Mucosa of gallbladder (tissue), 1 donor: ENCODE results near the gene CNTNAP2. TPM values are rescaled to one million over a fixed set of nuclear protein-coding genes. Genes with fewer than 3 reads are reported as not detected.

ENCODE experiments used
- DNase-seq: peaks from one replicate; pipeline ENCODE4 v3.0.0-alpha.2; 2020; ENCODE audit warnings: low spot score
- total RNA-seq: library from RNA; stranded (reverse); gene quantifications from one replicate; pipeline ENCODE4 v1.2.1, GENCODE V29; 2021
- donor health status: DM: no; HTN: no; CAD: no.

CNTNAP2 gene
- total RNA-seq, 1 donor from 2014 or later: 1.6 TPM

DNA sequence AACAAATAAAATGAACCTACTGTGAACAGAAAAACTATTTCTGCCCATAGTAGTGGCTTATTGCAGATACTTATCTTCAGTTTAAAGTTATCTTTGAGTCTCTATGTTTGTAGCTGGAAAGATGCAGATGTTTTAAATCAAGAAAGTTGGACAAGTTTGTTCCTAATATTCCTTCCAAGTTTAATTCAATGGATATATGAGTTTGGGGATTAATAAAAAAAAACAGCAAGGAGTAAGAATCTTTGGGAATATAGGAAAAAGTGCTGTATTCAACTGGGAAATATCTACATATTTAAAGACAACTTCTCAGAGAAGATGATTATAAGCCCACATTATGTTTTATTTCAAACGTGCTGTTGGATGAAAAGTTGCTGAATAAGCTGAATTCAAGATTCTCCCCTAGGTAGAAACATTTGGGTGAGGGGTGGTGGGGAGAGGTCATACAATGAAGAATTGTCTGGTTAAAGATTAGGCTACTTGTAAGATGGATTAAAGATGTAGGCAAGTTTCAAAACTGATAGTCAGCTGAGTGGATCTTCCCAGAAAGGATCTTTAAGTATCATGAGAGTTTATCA lies 1135.2 kb downstream of the CNTNAP2 start:
- no peak for DNase-seq

DNA sequence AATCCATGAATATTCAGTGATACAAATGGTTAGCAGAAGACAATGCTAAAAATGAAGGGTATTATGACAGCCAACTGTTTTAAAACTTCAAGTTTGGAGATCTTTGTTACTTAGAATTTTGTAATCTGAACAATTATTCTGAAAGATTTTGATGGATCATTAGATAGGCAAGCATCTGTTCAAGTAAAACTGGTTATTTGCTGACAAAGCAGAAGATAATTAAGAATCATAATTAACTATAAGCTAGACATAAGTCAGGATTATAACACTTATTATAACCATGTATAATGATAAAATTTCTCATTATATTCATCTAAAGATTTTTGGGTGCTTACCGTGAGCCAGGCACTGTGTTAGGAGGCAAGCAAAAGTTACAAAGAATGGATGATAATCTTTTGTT lies 1145.1 kb downstream of the CNTNAP2 start:
- DNase-seq: no peak

DNA sequence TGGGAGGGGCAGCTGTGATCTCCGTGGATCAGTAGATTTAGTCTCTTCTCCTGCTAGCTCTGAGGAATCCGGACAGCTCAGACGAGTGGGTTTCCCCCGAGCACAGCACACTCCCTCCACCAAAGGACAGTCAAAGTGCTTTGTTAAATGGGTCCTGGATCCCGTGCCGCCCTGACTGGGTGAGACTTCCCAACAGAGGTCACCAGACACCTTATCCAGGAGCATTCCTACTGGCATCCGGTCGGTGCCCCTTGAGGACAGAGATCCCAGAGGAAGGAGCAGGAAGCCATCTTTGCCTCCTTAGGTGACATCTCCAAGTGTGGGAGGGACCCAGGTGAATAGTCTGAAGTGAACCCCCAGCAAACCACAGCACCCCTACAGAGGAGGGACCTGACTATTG lies 1148.9 kb downstream of the CNTNAP2 start:
- DNase-seq: no peak

DNA sequence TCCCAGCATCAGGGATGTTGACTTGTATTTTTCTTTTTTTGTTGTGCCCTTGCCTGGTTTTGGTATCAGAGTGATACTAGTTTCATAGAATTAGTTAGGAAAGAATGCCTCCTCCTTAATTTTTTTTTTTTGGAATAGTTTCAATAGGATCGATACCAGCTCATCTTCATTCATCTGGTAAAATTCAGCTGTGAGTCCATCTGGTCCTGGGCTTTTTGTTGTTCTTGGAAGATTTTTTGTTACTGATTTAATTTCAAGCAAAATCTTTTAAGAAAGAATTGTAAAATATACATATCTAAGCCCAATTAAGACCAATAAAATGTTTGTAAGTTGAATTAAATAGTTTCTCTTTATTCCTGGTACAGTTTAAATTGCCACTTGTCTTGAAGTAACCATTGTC lies 1159.5 kb downstream of the CNTNAP2 start:
- no peak for DNase-seq

DNA sequence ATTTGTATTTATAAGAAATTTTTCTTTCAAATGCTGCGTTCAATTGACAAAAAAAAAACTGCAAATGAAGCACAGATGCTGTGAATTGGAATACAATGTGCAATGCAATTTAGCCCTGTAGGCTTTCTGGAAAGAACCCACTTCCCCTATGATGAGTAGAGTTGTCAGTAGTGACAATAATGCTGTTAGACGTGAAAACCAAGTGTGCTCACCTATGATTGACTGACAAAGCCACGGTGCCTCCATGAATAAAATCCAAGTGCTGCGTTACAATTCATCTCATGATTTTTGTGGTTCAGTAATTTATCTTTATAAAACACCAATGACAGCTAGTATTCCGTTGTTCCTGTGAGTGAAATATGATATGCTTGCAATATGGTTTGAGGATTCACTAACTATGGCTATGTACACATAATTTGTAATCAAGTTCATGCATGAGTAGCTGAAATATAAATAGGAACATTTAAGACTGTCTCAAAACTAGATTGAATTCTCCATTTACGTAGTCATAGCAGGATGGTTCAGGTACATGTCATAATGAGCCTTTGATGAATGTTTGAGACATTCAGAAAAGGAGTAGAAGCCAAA lies 1160.3 kb downstream of the CNTNAP2 start:
- DNase-seq: no peak

DNA sequence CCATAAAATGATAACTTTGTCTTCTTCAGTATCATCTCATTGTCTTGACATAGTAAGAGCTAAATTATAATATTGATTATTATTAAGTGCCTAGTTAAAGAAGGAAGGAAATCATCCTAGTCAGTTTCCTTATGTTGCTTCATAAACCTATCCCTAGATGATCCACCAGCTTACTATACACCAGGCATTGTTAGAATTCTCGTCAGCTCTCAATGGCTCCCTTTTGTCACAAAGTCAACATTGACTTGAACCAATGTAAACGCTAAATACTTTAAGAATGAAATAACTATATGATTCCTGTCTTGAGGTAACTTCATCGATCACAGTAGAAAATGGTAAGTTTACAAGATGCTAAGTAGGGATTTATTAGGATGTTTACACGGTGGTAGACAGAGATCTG lies 1162.9 kb downstream of the CNTNAP2 start:
- DNase-seq: no peak

DNA sequence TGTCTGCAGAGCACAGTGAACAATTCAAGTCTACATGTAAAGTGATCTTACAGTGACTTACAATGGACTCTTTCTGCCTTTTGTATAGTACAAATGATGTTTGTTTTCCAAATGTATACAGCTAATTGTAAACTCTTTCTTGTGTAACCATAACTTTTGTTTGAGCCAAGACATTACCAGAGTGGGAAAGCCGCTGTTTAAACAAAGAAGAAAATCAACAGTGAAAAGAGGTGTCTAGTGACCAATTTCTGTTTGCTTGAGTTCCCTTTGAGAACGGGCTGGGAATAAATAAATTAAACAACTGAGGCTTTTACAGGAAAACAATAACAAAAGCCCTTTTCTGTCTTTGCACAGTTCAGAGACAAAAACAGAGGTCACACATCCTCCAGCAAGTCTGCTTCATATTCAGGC lies 1163.4 kb downstream of the CNTNAP2 start:
- no peak for DNase-seq

DNA sequence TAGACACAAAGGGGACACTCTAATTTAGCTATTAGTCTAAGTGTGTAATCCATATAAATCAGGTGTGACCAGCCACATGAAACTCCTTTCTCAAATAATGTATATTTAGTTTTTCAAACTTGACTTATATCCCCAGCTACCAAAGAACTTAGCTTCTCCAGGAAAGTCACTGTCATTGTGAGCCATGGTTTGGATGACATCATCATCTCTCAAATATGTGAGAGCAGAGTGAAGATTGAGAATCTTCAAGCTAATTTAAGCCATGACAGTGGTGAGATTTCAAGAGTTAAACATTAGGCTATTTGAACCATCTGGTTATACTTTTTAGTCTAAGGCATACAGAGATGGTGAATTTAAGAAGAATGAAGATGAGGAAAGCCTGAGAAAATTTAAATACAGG lies 1165.6 kb downstream of the CNTNAP2 start:
- no peak for DNase-seq

DNA sequence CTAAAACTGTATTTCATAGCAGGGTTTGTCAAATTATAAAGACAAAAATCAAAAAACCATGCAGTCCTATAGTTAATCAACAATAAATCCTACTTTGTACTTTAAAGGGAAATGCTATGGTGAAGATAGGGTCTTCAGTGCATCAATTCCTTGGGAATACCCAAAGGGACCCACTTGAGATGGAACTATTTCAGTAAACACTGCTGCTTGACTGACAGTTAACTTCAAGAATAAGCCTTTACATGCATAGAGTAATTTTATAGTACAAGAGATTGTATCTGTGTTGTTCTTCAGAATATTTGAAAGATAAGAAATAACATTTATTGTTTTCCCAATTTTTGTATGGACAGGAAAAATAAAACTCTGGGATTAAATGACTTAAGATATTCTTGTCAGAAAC lies 1179.6 kb downstream of the CNTNAP2 start:
- no peak for DNase-seq

DNA sequence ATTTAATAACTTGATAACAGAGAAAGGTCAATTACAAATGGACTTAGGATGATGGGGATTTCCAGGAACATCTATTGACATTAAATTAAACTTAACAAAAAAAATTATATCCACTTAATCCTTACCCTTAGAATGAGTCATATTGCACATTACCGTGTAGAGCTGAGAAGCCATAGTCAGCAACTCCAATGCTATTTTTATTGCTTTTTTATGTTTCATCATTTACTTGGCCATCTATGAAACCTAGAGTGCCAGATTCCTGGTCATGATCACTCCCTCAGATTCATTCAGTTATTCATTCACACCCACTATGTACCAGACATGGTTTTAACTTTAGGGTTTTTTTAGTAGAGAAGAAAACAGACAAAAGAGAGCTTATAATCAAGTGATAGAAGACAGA lies 1180.4 kb downstream of the CNTNAP2 start:
- no peak for DNase-seq

DNA sequence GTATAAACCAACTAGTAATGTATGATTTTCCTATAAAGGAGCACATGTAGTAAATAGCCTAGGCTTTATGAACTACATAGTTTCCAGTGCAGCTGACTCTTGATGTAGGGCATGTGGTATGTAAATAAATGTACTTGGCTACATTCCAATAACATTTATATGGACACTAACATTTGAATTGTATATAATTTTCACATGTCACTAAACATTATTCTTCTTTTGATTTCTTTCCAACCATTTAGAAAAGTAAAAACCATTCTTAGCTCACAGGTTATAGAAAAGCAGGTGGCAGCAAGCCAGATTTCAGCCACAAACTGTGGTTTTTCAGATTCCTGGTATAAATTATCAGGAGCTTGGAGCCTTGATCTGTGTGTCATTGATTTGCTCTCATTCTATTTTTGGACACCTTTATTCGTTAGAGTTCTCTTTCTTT lies 1182.0 kb downstream of the CNTNAP2 start:
- DNase-seq: no peak

DNA sequence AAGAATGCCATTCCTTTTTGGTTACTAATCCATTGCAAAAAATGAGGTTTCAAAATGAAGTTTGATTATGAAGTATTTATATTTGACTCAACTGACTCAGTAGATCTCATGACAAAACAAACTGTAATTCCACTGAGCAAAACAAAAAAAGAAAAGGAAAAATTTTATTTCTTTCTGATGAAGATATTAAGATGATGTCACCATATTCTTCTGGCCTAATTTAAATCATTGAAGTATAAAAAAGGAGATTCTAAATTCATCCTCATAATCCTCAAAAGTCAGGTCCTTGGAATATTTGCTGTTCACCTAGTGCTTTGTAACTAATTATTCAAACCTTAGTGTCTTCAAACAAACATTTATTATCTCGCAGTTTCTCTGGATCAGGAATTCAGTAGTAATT lies 1183.7 kb downstream of the CNTNAP2 start:
- DNase-seq: no peak

DNA sequence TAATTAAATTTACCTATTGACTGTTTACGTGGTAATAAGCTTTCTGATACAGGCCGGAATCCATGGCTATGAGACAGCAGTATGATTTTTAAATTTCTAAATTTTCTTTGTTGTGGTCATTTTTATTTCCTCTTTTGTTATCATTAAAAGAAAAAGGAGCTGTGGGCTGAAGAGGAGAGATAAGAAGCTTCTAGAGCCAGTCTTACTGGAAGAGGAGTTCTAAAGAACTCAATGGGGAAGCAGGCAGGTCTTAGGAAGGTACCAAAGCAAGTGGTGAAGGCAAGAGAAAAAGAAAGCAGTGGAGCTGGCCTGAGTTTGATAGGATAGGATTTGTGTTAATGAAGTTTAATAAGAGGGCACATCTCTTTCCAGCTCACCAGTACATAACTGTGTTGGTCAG lies 1187.8 kb downstream of the CNTNAP2 start:
- DNase-seq: no peak

DNA sequence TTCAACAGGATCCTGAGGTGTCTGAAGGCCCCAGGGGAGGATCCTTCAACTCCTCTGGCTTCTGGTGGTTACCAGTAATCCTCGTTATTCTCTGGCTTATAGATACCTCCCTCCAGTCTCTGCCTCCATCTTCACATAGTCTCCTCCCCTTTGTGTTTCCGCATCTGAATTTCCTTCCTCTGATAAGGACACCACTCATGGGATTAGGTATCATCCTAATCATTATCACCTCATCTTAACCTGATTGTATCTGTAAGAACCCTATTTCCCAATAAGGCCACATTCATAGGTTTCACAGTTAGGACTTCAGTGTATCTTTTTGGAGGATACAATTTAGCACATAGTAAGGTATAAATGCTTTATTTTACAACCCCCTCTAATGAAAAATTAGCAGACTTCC lies 1189.2 kb downstream of the CNTNAP2 start:
- no peak for DNase-seq

DNA sequence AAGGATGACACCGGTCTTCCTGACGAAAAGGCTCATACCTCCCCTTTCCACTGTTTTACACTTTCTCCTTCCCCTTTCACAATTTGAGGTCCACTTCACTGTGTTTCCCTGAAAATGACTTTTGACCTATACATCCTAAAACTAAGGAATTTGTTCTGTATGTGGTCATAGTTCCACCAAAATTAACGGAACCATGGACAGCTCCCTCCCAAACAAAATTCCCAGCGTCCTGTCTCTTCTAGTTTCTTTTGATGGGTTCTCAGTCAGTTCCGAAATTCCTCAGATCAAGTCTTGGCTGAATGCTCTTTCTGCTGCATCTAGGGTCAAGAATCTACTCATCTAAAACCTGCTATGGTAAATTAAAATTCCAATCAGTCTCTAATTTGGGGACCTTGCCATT lies 1191.9 kb downstream of the CNTNAP2 start:
- DNase-seq: no peak

DNA sequence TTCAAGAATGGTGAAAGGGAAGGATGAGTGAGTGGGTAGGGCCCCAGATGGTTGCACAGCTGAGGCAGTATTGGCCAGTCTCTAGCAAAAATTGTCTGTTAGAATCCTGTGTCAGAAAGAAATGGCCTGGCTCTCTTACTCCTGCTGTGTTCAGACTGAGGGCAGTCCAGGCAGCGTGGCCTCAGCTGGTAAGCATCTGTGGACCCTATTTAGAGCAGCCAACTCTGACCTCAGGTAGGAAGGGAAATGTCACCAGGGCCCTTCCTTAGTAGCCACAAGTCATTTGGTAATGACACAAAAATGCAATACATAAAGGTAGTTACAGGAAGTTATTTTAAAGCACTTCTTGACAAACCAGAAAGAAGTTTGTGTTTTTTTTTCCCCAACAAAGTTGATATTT lies 1194.7 kb downstream of the CNTNAP2 start:
- DNase-seq: no peak

DNA sequence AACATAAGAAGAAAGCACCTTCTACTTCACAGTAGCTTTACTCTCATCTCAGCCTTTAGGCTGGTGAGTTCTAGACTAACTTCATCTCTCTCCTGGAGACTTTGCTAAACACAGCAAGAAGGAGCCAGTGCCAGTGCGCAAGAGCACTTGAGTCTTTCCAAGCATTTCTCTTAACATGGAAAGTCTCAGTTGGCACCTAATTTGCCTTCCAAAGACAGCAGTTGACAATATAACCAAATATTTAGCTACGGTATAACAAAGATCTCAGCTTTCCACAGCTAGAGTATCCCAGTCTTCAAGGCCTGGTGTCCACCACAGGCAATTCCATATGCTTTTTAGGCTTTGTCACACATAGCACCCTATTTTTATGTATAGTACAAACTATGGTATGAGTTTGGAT lies 1204.9 kb downstream of the CNTNAP2 start:
- no peak for DNase-seq

DNA sequence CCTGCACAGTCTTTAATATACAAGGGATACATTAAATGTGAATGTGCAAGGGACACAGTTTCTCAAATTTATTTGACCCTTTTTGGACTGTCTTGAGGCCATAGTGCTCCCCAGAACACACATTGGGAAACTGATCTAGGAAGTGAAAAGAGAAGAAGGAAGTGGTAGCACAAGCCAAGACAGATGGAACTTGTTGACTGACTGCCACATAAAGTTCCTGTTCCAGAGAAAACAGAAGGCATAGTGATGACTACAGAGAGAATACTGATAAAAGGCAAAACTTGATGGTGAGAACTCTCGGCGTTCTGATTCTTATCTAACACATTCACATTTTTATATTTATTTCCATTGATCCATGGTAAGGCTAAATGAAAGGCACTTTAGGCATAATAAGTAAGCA lies 1216.4 kb downstream of the CNTNAP2 start:
- DNase-seq: no peak

DNA sequence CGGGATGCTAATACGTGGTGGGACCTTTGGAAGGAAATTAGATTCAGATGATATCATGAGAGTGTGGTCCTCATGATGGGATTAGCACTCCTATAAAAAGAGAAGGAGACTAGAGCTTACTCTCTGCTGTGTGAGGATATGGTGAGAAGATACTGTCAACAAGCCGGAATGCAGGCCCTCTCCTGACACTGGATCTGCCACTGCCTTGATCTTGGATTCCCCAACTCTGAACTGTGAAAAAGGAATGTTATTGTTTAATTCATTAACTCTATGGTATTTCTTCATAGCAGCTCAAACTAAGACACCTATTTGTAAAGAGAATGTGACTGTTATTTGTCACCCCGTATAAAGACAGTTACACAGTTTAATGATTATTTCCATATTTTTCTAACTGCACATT lies 1246.5 kb downstream of the CNTNAP2 start:
- DNase-seq: no peak

DNA sequence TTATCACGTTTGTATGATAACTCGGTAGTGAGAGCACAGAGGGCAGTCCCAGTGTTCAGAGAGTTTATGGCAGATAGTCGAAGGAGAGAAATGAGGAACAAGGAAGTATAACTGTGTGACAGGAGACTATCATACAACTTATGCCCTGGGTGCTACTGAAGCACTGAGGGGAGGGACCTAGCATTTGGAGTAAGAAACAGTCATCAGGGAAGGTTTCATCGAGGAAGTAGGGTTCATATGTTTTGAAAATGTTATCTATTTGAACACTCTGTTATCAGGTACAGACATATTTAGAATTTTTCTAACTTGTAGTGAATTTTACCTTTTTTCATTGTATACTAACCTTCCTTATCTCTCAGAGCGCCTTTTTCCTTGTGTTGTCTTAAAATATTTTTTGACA lies 1259.6 kb downstream of the CNTNAP2 start:
- DNase-seq: no peak

DNA sequence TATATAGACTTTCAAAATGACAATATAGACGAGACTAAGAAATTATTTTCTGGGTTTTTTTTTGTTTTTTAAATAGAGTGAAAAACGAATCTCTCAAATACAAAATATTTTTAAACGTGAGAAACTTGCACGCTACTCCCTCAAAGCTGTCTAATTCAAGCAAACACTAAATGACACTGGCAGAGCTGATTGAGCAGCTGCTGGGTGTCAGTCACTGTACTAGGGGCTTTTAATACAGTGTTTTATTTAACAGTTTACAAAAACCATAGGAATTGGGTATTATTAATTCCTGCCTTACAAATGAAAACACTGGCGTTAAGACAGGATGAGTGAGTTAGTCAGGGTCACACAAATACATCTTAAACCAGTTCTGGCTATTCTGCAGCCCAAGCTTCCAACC lies 1264.3 kb downstream of the CNTNAP2 start:
- no peak for DNase-seq

DNA sequence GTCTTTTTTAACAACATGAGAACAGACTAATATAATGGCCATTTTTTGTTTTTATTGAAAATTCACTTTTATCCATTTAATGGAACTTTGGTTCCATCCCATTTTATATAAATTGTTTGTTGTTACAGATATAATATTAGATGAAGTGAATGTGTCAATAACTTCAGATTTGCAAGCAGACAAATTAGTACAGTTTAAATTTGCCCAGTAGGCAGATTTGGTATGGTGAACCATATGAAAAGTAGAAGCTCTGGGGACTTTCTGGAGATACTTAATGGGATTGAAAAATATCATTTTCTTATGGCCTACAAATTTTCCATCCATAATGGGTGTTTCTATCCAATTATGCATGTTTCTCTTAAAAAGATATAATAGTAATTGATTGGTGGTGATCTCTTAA lies 1277.7 kb downstream of the CNTNAP2 start:
- DNase-seq: no peak

DNA sequence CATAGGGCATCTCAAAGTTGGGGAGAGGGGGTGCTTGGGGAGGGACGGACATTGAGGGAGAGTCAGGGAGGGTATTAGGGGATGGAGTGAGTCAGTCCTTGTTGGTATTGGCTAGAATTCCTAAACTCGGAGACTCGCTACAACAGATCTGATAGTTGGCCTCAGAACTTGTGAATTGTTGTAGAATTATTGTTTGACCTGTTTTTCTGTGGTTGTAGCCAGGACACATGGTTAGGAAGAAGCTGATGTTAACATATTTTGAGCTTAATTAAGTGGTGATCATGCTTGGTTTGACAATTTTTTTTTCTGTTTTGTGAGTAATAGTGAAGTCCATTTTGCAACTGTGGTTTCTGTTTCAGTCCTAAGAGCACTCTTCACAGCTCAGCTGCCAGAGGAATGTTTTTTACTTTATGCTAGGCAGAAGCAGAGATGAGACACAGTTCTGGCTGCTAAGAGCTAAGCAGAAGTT lies 1283.7 kb downstream of the CNTNAP2 start:
- DNase-seq: no peak

DNA sequence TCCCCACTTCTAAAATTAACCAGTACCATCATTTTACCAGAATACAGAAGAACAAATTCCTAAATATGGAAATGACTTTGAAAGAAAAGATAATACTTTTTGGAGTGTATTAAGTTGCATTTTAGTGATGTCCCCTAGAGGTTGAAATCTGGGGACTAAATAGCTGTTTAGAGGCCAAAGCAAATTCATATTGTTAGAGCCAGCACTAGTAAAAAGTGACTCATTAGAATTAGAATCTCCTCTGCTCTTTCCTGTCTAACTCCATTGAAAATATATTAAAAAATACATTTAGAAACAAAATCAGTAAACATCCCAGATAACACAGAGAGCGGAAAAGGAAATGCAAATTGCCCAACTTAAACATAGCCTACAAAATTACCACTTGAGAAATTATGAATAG lies 1284.3 kb downstream of the CNTNAP2 start:
- DNase-seq: no peak
